HEK293 (cell line): ENCODE results near the gene TMF1.

Source experiments
- CTCF ChIA-PET: fragments of 350-600 bp; formaldehyde crosslinking; extraction: SDS; loops from one replicate; lab custom pipeline; 2021; ENCODE audit warnings: antibody characterized with exemption; lab: Yijun Ruan, JAX
- POLR2A ChIA-PET: fragments of 300-600 bp; formaldehyde crosslinking; extraction: SDS; loops from one replicate; lab custom pipeline; 2020; ENCODE audit warnings: antibody characterized with exemption, inconsistent platforms; lab: Yijun Ruan, JAX
- H3K27ac ChIP-seq: fragments of 200-500 bp; sonication (Bioruptor generic); 2 replicates; pipeline ENCODE4 v1.5.1; 2014; ENCODE audit warnings: low read depth, low read length, control low read depth, inconsistent platforms; ENCODE audit errors: extremely low read depth
- H3K36me3 ChIP-seq, 2 experiments: fragments of 200-500 bp in 1 of 2; sonication (Bioruptor generic) in 1 of 2; 1 replicate in 1 of 2; 2 replicates in 1 of 2; pipeline ENCODE4 v1.5.1; 2014 to 2017; ENCODE audit warnings: inconsistent platforms in 2 of 2, low read length in 2 of 2; ENCODE audit not compliant: control insufficient read depth in 2 of 2, insufficient read depth in 1 of 2
- H3K4me1 ChIP-seq: fragments of 200-500 bp; sonication (Bioruptor generic); 2 replicates; pipeline ENCODE4 v1.5.1; 2014; ENCODE audit warnings: mild to moderate bottlenecking, low read length, inconsistent platforms; ENCODE audit not compliant: control insufficient read depth, insufficient read depth
- H3K4me3 ChIP-seq: 2 replicates; pipeline ENCODE4 v1.5.1; 2011; ENCODE audit warnings: low read depth, mild to moderate bottlenecking, control low read depth, low read length, moderate library complexity
- H3K9me3 ChIP-seq: fragments of 200-500 bp; sonication (Bioruptor generic); 2 replicates; pipeline ENCODE4 v1.5.1; 2014; ENCODE audit warnings: low read depth, low read length, inconsistent platforms; ENCODE audit not compliant: control insufficient read depth, insufficient read depth
- MEIS1 ChIP-seq: sonication (generic); formaldehyde crosslinking; IDR thresholded peaks from 2 replicates; pipeline ENCODE4 v1.8.1; 2022; ENCODE audit warnings: missing genetic modification reagents, mild to moderate bottlenecking, borderline replicate concordance
- OSR2 ChIP-seq: fragments of 450-650 bp; formaldehyde crosslinking; IDR thresholded peaks from 2 replicates; pipeline ENCODE4 v1.5.1; 2016; ENCODE audit warnings: missing biosample characterization, missing genetic modification characterization
- TCF7L2 ChIP-seq: IDR thresholded peaks from 2 replicates; pipeline ENCODE4 v1.6.1; 2011; ENCODE audit warnings: low read depth, mild to moderate bottlenecking, inconsistent platforms, low read length, moderate library complexity, borderline replicate concordance
- YY2 ChIP-seq: fragments of 450-650 bp; formaldehyde crosslinking; IDR thresholded peaks from 2 replicates; pipeline ENCODE4 v1.5.1; 2016; ENCODE audit warnings: missing biosample characterization, missing genetic modification characterization
- ZFP3 ChIP-seq: fragments of 450-650 bp; formaldehyde crosslinking; IDR thresholded peaks from 2 replicates; pipeline ENCODE4 v1.5.1; 2016; ENCODE audit warnings: low read depth, missing biosample characterization, missing genetic modification characterization
- ZNF184 ChIP-seq: fragments of 450-650 bp; IDR thresholded peaks from 2 replicates; pipeline ENCODE4 v1.5.1; 2018; ENCODE audit warnings: missing biosample characterization, mild to moderate bottlenecking, missing genetic modification characterization
- ZNF341 ChIP-seq: fragments of 450-650 bp; formaldehyde crosslinking; IDR thresholded peaks from 2 replicates; pipeline ENCODE4; 2016; ENCODE audit warnings: low read depth, missing biosample characterization, missing genetic modification characterization
- ZNF426 ChIP-seq: fragments of 450-650 bp; formaldehyde crosslinking; IDR thresholded peaks from 2 replicates; pipeline ENCODE4 v1.5.1; 2017; ENCODE audit warnings: missing biosample characterization, missing genetic modification characterization, mild to moderate bottlenecking, inconsistent platforms, moderate library complexity
- ZNF529 ChIP-seq: fragments of 450-650 bp; formaldehyde crosslinking; IDR thresholded peaks from 2 replicates; pipeline ENCODE4 v1.5.1; 2017; ENCODE audit warnings: missing genetic modification characterization, missing biosample characterization; ENCODE audit not compliant: insufficient replicate concordance
- ZNF596 ChIP-seq: fragments of 450-650 bp; IDR thresholded peaks from 2 replicates; pipeline ENCODE4 v1.5.0; 2018; ENCODE audit warnings: missing biosample characterization, mild to moderate bottlenecking, missing genetic modification characterization, moderate library complexity
- ZNF621 ChIP-seq: fragments of 450-650 bp; formaldehyde crosslinking; IDR thresholded peaks from 2 replicates; pipeline ENCODE4 v1.5.1; 2017; ENCODE audit warnings: missing biosample characterization, missing genetic modification characterization
- ZNF777 ChIP-seq: fragments of 450-650 bp; formaldehyde crosslinking; IDR thresholded peaks from 2 replicates; pipeline ENCODE4 v1.5.1; 2017; ENCODE audit warnings: missing biosample characterization, missing genetic modification characterization, borderline replicate concordance
- ZNF785 ChIP-seq: fragments of 450-650 bp; formaldehyde crosslinking; IDR thresholded peaks from 2 replicates; pipeline ENCODE4 v1.5.1; 2016; ENCODE audit warnings: missing biosample characterization, missing genetic modification characterization
- TF ChIP-seq, protein P1 (sequence below): fragments of 450-650 bp; formaldehyde crosslinking; IDR thresholded peaks from 2 replicates; pipeline ENCODE4 v1.5.1; 2016; ENCODE audit warnings: missing biosample characterization, missing genetic modification characterization
- TF ChIP-seq, protein P2 (sequence below): fragments of 450-650 bp; formaldehyde crosslinking; IDR thresholded peaks from 2 replicates; pipeline ENCODE4 v1.5.1; 2016; ENCODE audit warnings: missing biosample characterization, missing genetic modification characterization
- TF ChIP-seq, protein P3 (sequence below): fragments of 450-650 bp; formaldehyde crosslinking; IDR thresholded peaks from 2 replicates; pipeline ENCODE4 v1.5.1; 2016; ENCODE audit warnings: missing biosample characterization, missing genetic modification characterization
- TF ChIP-seq, protein P4 (sequence below): fragments of 450-650 bp; formaldehyde crosslinking; IDR thresholded peaks from 2 replicates; pipeline ENCODE4 v1.5.1; 2017; ENCODE audit warnings: missing biosample characterization, missing genetic modification characterization
- TF ChIP-seq, protein P5 (sequence below): fragments of 450-650 bp; formaldehyde crosslinking; IDR thresholded peaks from 2 replicates; pipeline ENCODE4 v1.5.1; 2016; ENCODE audit warnings: missing biosample characterization, missing genetic modification characterization, borderline replicate concordance

TMF1 gene

DNA sequence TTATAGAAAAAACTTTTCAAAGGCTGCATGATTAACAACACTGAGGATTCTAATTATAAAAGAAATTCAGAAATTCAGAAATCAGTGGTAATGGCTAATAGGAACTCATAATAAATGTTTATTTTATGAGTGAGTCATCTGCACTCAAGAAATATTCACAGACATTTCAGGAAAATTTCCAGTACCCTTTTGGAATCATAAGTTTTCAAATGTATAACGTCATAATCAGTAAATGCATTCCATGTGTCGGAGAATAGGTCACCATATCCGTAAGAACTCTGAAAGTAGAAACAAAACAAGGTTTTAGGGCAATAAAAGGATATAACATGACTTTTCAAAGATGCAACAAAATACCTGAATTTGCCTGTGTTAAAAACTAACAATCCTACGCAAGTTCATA is 63.4 kb downstream of the TMF1 start:
- Histone ChIP-seq H3K9me3 (no peaks in the 10 kb centered on the region), H3K4me3 (no peak overlapping the region), H3K27ac (no peak overlapping the region), H3K4me1 (no peaks in the 10 kb centered on the region), H3K36me3 (peaks cover 0 to 64% of the 10 kb centered on the region in 2 experiments; a peak in 2 of 3 replicates)
- TF ChIP-seq ZNF785 (no peak), TCF7L2 (no peak), ZNF596 (tag by site-specific recombination) (no peak), ZNF621 (tag by site-specific recombination) (no peak), ZNF341 (no peak), OSR2 (tag by site-specific recombination) (no peak), YY2 (tag by site-specific recombination) (no peak), MEIS1 (CRISPR knock-in tag) (no peak), ZNF426 (tag by site-specific recombination) (no peak)
- TF ChIP-seq, protein P1, sequence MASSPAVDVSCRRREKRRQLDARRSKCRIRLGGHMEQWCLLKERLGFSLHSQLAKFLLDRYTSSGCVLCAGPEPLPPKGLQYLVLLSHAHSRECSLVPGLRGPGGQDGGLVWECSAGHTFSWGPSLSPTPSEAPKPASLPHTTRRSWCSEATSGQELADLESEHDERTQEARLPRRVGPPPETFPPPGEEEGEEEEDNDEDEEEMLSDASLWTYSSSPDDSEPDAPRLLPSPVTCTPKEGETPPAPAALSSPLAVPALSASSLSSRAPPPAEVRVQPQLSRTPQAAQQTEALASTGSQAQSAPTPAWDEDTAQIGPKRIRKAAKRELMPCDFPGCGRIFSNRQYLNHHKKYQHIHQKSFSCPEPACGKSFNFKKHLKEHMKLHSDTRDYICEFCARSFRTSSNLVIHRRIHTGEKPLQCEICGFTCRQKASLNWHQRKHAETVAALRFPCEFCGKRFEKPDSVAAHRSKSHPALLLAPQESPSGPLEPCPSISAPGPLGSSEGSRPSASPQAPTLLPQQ (tag by site-specific recombination): no peak
- TF ChIP-seq, protein P2, sequence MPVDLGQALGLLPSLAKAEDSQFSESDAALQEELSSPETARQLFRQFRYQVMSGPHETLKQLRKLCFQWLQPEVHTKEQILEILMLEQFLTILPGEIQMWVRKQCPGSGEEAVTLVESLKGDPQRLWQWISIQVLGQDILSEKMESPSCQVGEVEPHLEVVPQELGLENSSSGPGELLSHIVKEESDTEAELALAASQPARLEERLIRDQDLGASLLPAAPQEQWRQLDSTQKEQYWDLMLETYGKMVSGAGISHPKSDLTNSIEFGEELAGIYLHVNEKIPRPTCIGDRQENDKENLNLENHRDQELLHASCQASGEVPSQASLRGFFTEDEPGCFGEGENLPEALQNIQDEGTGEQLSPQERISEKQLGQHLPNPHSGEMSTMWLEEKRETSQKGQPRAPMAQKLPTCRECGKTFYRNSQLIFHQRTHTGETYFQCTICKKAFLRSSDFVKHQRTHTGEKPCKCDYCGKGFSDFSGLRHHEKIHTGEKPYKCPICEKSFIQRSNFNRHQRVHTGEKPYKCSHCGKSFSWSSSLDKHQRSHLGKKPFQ: no peak
- TF ChIP-seq, protein P3, sequence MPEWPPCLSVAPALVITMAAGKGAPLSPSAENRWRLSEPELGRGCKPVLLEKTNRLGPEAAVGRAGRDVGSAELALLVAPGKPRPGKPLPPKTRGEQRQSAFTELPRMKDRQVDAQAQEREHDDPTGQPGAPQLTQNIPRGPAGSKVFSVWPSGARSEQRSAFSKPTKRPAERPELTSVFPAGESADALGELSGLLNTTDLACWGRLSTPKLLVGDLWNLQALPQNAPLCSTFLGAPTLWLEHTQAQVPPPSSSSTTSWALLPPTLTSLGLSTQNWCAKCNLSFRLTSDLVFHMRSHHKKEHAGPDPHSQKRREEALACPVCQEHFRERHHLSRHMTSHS (tag by site-specific recombination): no peak
- TF ChIP-seq, protein P4, sequence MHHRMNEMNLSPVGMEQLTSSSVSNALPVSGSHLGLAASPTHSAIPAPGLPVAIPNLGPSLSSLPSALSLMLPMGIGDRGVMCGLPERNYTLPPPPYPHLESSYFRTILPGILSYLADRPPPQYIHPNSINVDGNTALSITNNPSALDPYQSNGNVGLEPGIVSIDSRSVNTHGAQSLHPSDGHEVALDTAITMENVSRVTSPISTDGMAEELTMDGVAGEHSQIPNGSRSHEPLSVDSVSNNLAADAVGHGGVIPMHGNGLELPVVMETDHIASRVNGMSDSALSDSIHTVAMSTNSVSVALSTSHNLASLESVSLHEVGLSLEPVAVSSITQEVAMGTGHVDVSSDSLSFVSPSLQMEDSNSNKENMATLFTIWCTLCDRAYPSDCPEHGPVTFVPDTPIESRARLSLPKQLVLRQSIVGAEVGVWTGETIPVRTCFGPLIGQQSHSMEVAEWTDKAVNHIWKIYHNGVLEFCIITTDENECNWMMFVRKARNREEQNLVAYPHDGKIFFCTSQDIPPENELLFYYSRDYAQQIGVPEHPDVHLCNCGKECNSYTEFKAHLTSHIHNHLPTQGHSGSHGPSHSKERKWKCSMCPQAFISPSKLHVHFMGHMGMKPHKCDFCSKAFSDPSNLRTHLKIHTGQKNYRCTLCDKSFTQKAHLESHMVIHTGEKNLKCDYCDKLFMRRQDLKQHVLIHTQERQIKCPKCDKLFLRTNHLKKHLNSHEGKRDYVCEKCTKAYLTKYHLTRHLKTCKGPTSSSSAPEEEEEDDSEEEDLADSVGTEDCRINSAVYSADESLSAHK (tag by site-specific recombination): no peak
- ChIA-PET CTCF (no interaction called here), POLR2A (no interaction called here)

DNA sequence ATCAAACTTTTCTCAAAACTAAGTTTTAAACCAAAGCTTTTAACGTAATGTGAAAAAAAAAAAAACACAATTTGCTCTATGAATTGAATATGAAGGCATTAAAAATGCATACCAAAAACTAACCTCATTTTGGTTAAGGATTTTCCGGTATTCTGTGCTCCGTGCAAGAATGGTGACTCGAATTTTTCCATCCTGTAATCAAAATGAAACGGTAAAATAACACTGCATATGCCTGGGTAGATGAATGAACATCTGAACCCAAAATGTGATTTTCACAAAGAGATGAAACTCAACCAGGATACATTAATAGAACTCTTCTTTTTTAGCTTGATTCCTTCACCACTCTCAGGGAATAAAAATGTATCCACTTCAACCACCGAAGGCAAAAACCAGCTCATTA is 64.8 kb downstream of the TMF1 start:
- H3K9me3 ChIP-seq: no peaks in the 10 kb centered on the region
- H3K4me1 ChIP-seq: no peaks in the 10 kb centered on the region
- H3K4me3 ChIP-seq: no peak overlapping the region
- POLR2A ChIA-PET: no interaction called here
- no peak for TF ChIP-seq ZFP3 (tag by site-specific recombination)
- no peak for TF ChIP-seq ZNF184
- TF ChIP-seq, protein P5, sequence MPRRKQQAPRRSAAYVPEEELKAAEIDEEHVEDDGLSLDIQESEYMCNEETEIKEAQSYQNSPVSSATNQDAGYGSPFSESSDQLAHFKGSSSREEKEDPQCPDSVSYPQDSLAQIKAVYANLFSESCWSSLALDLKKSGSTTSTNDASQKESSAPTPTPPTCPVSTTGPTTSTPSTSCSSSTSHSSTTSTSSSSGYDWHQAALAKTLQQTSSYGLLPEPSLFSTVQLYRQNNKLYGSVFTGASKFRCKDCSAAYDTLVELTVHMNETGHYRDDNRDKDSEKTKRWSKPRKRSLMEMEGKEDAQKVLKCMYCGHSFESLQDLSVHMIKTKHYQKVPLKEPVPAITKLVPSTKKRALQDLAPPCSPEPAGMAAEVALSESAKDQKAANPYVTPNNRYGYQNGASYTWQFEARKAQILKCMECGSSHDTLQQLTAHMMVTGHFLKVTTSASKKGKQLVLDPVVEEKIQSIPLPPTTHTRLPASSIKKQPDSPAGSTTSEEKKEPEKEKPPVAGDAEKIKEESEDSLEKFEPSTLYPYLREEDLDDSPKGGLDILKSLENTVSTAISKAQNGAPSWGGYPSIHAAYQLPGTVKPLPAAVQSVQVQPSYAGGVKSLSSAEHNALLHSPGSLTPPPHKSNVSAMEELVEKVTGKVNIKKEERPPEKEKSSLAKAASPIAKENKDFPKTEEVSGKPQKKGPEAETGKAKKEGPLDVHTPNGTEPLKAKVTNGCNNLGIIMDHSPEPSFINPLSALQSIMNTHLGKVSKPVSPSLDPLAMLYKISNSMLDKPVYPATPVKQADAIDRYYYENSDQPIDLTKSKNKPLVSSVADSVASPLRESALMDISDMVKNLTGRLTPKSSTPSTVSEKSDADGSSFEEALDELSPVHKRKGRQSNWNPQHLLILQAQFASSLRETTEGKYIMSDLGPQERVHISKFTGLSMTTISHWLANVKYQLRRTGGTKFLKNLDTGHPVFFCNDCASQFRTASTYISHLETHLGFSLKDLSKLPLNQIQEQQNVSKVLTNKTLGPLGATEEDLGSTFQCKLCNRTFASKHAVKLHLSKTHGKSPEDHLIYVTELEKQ (tag by site-specific recombination): no peak
- no peak for TF ChIP-seq ZNF777
- TF ChIP-seq ZNF529 (tag by site-specific recombination): no peak
- TF ChIP-seq, all 188 proteins: peak for 0
- Histone ChIP-seq H3K36me3 (peaks cover 0 to 62% of the 10 kb centered on the region in 2 experiments; a peak in 2 of 3 replicates), H3K27ac (no peak overlapping the region)
- CTCF ChIA-PET: no interaction called here
